IMR-90 (cell line): ENCODE data around the gene TBC1D22A. TPM values are rescaled to one million over a fixed set of nuclear protein-coding genes. Genes with fewer than 3 reads are reported as not detected.

Source experiments
- ATAC-seq: fragments of 200-7000 bp; cut with Tn5 transposase; 2 replicates; pipeline ENCODE4 v1.9.1; 2020; ENCODE audit warnings: low read depth, mild to moderate bottlenecking, moderate library complexity
- BruUV-seq: library from RNA; stranded (reverse); fragments of 400-500 nt; replicated peaks from 2 replicates; lab custom pipeline; 2021; lab: Mats Ljungman, UMichigan
- CTCF ChIA-PET: fragments of 300-600 bp; formaldehyde crosslinking; extraction: SDS; loops from one replicate; lab custom pipeline; 2021; ENCODE audit warnings: antibody characterized with exemption; lab: Yijun Ruan, JAX
- POLR2A ChIA-PET: fragments of 300-600 bp; sonication (Branson Sonifier 250); formaldehyde crosslinking; loops from one replicate; lab custom pipeline; 2022; ENCODE audit warnings: antibody characterized with exemption; ENCODE audit not compliant: unreplicated experiment; lab: Charles Lee
- DNase-seq: peaks from one replicate; pipeline ENCODE4 v3.0.0; 2013
- H2AFZ ChIP-seq: replicated peaks from 2 replicates; pipeline ENCODE3; 2013; ENCODE audit warnings: low read length, mild to moderate bottlenecking; ENCODE audit not compliant: poor library complexity
- H2AK5ac ChIP-seq: 2 replicates; pipeline ENCODE4 v1.6.1; 2013; ENCODE audit warnings: low read depth, low read length, inconsistent platforms
- H2AK9ac ChIP-seq: replicated peaks from 2 replicates; pipeline ENCODE3; 2013; ENCODE audit warnings: mild to moderate bottlenecking, low read depth, low read length, moderate library complexity; ENCODE audit not compliant: poor library complexity
- H2BK120ac ChIP-seq: 2 replicates; pipeline ENCODE4 v1.6.1; 2013; ENCODE audit warnings: low read depth, low read length, inconsistent platforms
- H2BK15ac ChIP-seq: 3 replicates; pipeline ENCODE4 v1.6.1; 2013; ENCODE audit warnings: low read depth, low read length, inconsistent platforms
- H2BK20ac ChIP-seq: 2 replicates; pipeline ENCODE4 v1.6.1; 2013; ENCODE audit warnings: low read depth, mild to moderate bottlenecking, inconsistent platforms, low read length, moderate library complexity
- H2BK5ac ChIP-seq: 2 replicates; pipeline ENCODE4 v1.6.1; 2013; ENCODE audit warnings: mild to moderate bottlenecking, low read depth, low read length, inconsistent platforms; ENCODE audit not compliant: poor library complexity, severe bottlenecking
- H3K14ac ChIP-seq: replicated peaks from 2 replicates; pipeline ENCODE4 v1.6.1; 2013; ENCODE audit warnings: low read depth, low read length, inconsistent platforms
- H3K18ac ChIP-seq: 2 replicates; pipeline ENCODE4 v1.6.1; 2013; ENCODE audit warnings: low read depth, low read length, control low read depth
- H3K23ac ChIP-seq: 2 replicates; pipeline ENCODE4 v1.6.1; 2013; ENCODE audit warnings: low read depth, low read length, inconsistent platforms
- H3K27ac ChIP-seq: 2 replicates; pipeline ENCODE4 v1.5.1; 2013; ENCODE audit warnings: mild to moderate bottlenecking, control low read depth, low read length; ENCODE audit not compliant: insufficient read depth
- H3K27me3 ChIP-seq: 2 replicates; pipeline ENCODE4 v1.6.1; 2013; ENCODE audit warnings: low read length; ENCODE audit not compliant: control insufficient read depth, insufficient read depth
- H3K36me3 ChIP-seq: 2 replicates; pipeline ENCODE4 v1.6.1; 2013; ENCODE audit warnings: low read length, mixed read lengths; ENCODE audit not compliant: control insufficient read depth, insufficient read depth
- H3K4ac ChIP-seq: 2 replicates; pipeline ENCODE4 v1.6.1; 2013; ENCODE audit warnings: low read depth, low read length, inconsistent platforms
- H3K4me1 ChIP-seq: 2 replicates; pipeline ENCODE4 v1.6.1; 2013; ENCODE audit warnings: low read length, mixed read lengths; ENCODE audit not compliant: control insufficient read depth, insufficient read depth
- H3K4me2 ChIP-seq: 2 replicates; pipeline ENCODE4 v1.6.1; 2013; ENCODE audit warnings: low read depth, mild to moderate bottlenecking, control low read depth, low read length, moderate library complexity
- H3K4me3 ChIP-seq: 2 replicates; pipeline ENCODE4 v1.5.1; 2013; ENCODE audit warnings: low read depth, mild to moderate bottlenecking, control low read depth, low read length, moderate library complexity; ENCODE audit not compliant: insufficient read depth
- H3K56ac ChIP-seq: 2 replicates; pipeline ENCODE4 v1.6.1; 2013; ENCODE audit warnings: low read length, inconsistent platforms; ENCODE audit not compliant: insufficient read depth; ENCODE audit errors: extremely low read depth
- H3K79me1 ChIP-seq, 2 experiments: 2 replicates each; pipeline ENCODE4 v1.6.1; 2013; ENCODE audit warnings: low read length in 2 of 2, inconsistent platforms in 1 of 2, low read depth in 1 of 2
- H3K9ac ChIP-seq: 2 replicates; pipeline ENCODE4 v1.6.1; 2013; ENCODE audit warnings: low read depth, low read length, control low read depth
- H3K9me1 ChIP-seq: 2 replicates; pipeline ENCODE4 v1.6.1; 2013; ENCODE audit warnings: low read length, inconsistent platforms; ENCODE audit not compliant: insufficient read depth
- H3K9me3 ChIP-seq: 2 replicates; pipeline ENCODE4 v1.6.1; 2013; ENCODE audit warnings: low read length; ENCODE audit not compliant: control insufficient read depth, insufficient read depth
- H4K20me1 ChIP-seq: 2 replicates; pipeline ENCODE4 v1.6.1; 2013; ENCODE audit warnings: low read length, inconsistent platforms; ENCODE audit not compliant: insufficient read depth
- H4K5ac ChIP-seq: 2 replicates; pipeline ENCODE4 v1.6.1; 2013; ENCODE audit warnings: mild to moderate bottlenecking, low read depth, low read length, control low read depth
- H4K8ac ChIP-seq, 2 experiments: 2 replicates each; pipeline ENCODE4 v1.6.1; 2013; ENCODE audit warnings: low read depth in 2 of 2, low read length in 2 of 2, control low read depth in 1 of 2, inconsistent platforms in 1 of 2
- H4K91ac ChIP-seq: 2 replicates; pipeline ENCODE4 v1.6.1; 2013; ENCODE audit warnings: low read depth, low read length, inconsistent platforms; ENCODE audit not compliant: insufficient read depth
- BHLHE40 ChIP-seq: fragments of 150-350 bp; IDR thresholded peaks from 2 replicates; pipeline ENCODE4 v1.6.1; 2016; ENCODE audit warnings: mild to moderate bottlenecking, low read depth, low read length
- CEBPB ChIP-seq: IDR thresholded peaks from 2 replicates; pipeline ENCODE4 v1.6.1; 2012; ENCODE audit warnings: low read depth, low read length, improper control_type of control experiment
- CHD1 ChIP-seq: IDR thresholded peaks from 2 replicates; pipeline ENCODE4 v1.6.1; 2012; ENCODE audit warnings: low read depth, low read length, improper control_type of control experiment
- CTCF ChIP-seq: conservative IDR thresholded peaks from 2 replicates; pipeline ENCODE4 v1.5.1; 2012; ENCODE audit warnings: mild to moderate bottlenecking, low read depth, low read length, improper control_type of control experiment
- ELK1 ChIP-seq: fragments of 150-350 bp; IDR thresholded peaks from 2 replicates; pipeline ENCODE4 v1.6.1; 2016; ENCODE audit warnings: low read depth, mild to moderate bottlenecking, low read length, moderate library complexity, borderline replicate concordance
- FOS ChIP-seq: fragments of 150-350 bp; IDR thresholded peaks from 2 replicates; pipeline ENCODE4 v1.6.1; 2016; ENCODE audit warnings: low read depth, low read length
- MAFK ChIP-seq: IDR thresholded peaks from 2 replicates; pipeline ENCODE4 v1.6.1; 2012; ENCODE audit warnings: low read depth, low read length, improper control_type of control experiment
- MAZ ChIP-seq: IDR thresholded peaks from 2 replicates; pipeline ENCODE4 v1.6.1; 2012; ENCODE audit warnings: low read depth, mild to moderate bottlenecking, low read length, improper control_type of control experiment, moderate library complexity, borderline replicate concordance
- MXI1 ChIP-seq: IDR thresholded peaks from 2 replicates; pipeline ENCODE4 v1.6.1; 2012; ENCODE audit warnings: low read depth, mild to moderate bottlenecking, low read length, moderate library complexity, borderline replicate concordance
- NFE2L2 ChIP-seq: fragments of 150-350 bp; IDR thresholded peaks from 2 replicates; pipeline ENCODE4 v1.6.1; 2016; ENCODE audit warnings: low read depth, mild to moderate bottlenecking, low read length
- POLR2A ChIP-seq: IDR thresholded peaks from 2 replicates; pipeline ENCODE4 v1.6.1; 2012; ENCODE audit warnings: mild to moderate bottlenecking, low read depth, low read length
- RAD21 ChIP-seq: IDR thresholded peaks from 2 replicates; pipeline ENCODE4 v1.6.1; 2012; ENCODE audit warnings: low read length, improper control_type of control experiment
- RCOR1 ChIP-seq: IDR thresholded peaks from 2 replicates; pipeline ENCODE4 v1.6.1; 2012; ENCODE audit warnings: mild to moderate bottlenecking, low read length, improper control_type of control experiment; ENCODE audit not compliant: insufficient replicate concordance
- RFX5 ChIP-seq: IDR thresholded peaks from 2 replicates; pipeline ENCODE4 v1.8.0; 2012; ENCODE audit warnings: low read depth, mild to moderate bottlenecking, low read length, moderate library complexity
- SMC3 ChIP-seq: fragments of 150-350 bp; IDR thresholded peaks from 2 replicates; pipeline ENCODE4 v1.6.1; 2016; ENCODE audit warnings: low read depth, mild to moderate bottlenecking, antibody characterized with exemption, low read length, moderate library complexity
- WGBS, 2 experiments: methylation state at CpG; one replicate each; pipeline versions ENCODE4 v1.1.5 to v1.1.7; 2013; ENCODE audit warnings: missing lambda C conversion rate in 2 of 2; ENCODE audit not compliant: insufficient read length in 1 of 2; ENCODE audit errors: extremely low coverage in 2 of 2; 5-methylcytosine and 5-hydroxymethylcytosine counted together
- dilution Hi-C: fragments of 300-500 bp; cut with HindIII; formaldehyde crosslinking; loops from one replicate; pipeline ENCODE4 v1.14.3; 2018; ENCODE audit warnings: low sequenced_read_pairs; ENCODE audit not compliant: unreplicated experiment
- in situ Hi-C: fragments of 300-500 bp; cut with MboI; formaldehyde crosslinking; loops from 3 replicates; pipeline ENCODE4 v1.14.3; 2019; ENCODE audit warnings: low sequenced_read_pairs, inconsistent platforms, mixed read lengths
- intact Hi-C: fragments of 100-400 bp; cut with micrococcal nuclease; formaldehyde crosslinking; loops from 2 replicates; pipeline ENCODE4 v1.10.0; 2022
- polyA plus RNA-seq, 3 experiments: library from polyadenylated mRNA; depleted of rRNA; stranded (reverse); fragments of >200 nt; gene quantifications; 2 replicates each; pipeline ENCODE4 v1.2.3, GENCODE V29; 2012; ENCODE audit warnings: low replicate concordance in 1 of 3
- total RNA-seq: library from RNA; depleted of rRNA; stranded (reverse); fragments of >200 nt; gene quantifications from 2 replicates; pipeline ENCODE4 v1.2.3, GENCODE V29; 2012
- TF ChIP-seq, protein P1 (sequence below): fragments of 150-350 bp; IDR thresholded peaks from 2 replicates; pipeline ENCODE4 v1.6.1; 2017; ENCODE audit warnings: mild to moderate bottlenecking, antibody characterized with exemption, low read length, low read depth

The TBC1D22A gene
- total and polyA plus RNA-seq, 2 of the 4 experiments (the other 2 are of a cell fraction): 9.0 to 16.7 TPM

DNA sequence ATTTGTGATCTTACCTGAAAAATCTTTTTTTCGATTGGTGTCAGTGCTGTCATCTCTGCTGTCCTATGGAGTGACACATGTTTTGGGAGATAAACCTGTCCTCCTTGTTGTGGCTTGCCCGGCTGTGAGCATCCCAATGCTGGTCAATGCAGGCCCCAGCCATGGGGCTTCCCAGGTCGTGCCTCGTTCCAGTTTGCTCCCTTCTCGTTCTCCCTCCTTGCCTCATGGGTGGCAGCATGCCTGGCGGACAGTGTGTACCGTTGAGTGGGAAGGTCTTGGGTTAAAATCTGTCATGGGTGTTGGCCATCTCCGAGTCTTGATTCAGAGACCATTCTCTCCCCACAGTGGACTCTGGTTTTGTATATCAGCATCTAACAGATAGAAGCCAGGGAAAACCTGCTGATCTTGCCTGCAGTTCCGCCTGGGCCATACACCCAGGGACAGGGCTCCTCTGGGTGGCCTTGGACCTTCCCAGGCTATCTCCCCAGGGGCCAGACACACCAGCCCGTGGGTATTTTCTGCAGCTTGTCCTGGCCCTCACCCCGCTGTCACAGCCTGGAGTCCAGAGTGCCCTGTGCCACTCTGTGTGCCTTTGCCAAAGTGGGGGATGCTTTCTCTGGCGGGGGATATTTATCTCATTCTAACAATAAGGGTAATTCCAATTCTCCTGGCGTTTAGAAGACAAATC is 208.1 kb downstream of the TBC1D22A start:
- H3K9me1 ChIP-seq: peaks cover 17% of the 10 kb centered on the region; the same call in 1 of the 2 replicates
- dilution Hi-C loops: no loop called here
- H3K27ac ChIP-seq: no peak overlapping the region
- H4K8ac ChIP-seq: no peak overlapping the region
- H4K91ac ChIP-seq: no peak overlapping the region
- no peak overlapping the region for H3K4me3 ChIP-seq
- no peak overlapping the region for H3K14ac ChIP-seq
- no peak for ATAC-seq
- H3K56ac ChIP-seq: no peak overlapping the region
- no peak overlapping the region for H2BK15ac ChIP-seq
- H2AK5ac ChIP-seq: no peak overlapping the region
- intact Hi-C loops: no loop called here
- H3K27me3 ChIP-seq: no peaks in the 10 kb centered on the region
- TF ChIP-seq MXI1 (no peak), MAFK (no peak), CHD1 (no peak), FOS (no peak), POLR2A (no peak), NFE2L2 (no peak), ELK1 (no peak), CTCF (no peak), BHLHE40 (no peak), RFX5 (no peak), SMC3 (no peak), CEBPB (no peak), RAD21 (no peak), RCOR1 (no peak), MAZ (no peak)
- TF ChIP-seq, protein P1, sequence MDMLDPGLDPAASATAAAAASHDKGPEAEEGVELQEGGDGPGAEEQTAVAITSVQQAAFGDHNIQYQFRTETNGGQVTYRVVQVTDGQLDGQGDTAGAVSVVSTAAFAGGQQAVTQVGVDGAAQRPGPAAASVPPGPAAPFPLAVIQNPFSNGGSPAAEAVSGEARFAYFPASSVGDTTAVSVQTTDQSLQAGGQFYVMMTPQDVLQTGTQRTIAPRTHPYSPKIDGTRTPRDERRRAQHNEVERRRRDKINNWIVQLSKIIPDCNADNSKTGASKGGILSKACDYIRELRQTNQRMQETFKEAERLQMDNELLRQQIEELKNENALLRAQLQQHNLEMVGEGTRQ: no peak
- no peak overlapping the region for H4K5ac ChIP-seq
- H2AFZ ChIP-seq: no peak overlapping the region
- H3K36me3 ChIP-seq: peaks cover 7% of the 10 kb centered on the region; the same call in 1 of the 2 replicates
- no peak overlapping the region for H3K9ac ChIP-seq
- in situ Hi-C loops: no loop called here
- H3K9me3 ChIP-seq: no peaks in the 10 kb centered on the region
- no TSS peak for BruUV-seq
- POLR2A ChIA-PET: no interaction called here
- no peak overlapping the region for H3K4me2 ChIP-seq
- no peak overlapping the region for H2BK20ac ChIP-seq
- peaks cover 9% of the 10 kb centered on the region for H3K4me1 ChIP-seq
- no peak overlapping the region for H3K18ac ChIP-seq
- CTCF ChIA-PET: no interaction called here
- no peak overlapping the region for H2BK120ac ChIP-seq
- peaks cover 10% of the 10 kb centered on the region for H4K20me1 ChIP-seq
- H3K23ac ChIP-seq: no peak overlapping the region
- no peak for DNase-seq
- no peak overlapping the region for H2AK9ac ChIP-seq
- H3K79me1 ChIP-seq: peaks cover 3 to 30% of the 10 kb centered on the region in 2 experiments
- 50% methylated on average over 1 of the region's 13 CpGs; no CpG with 5 or more reads in 1 of the 2 experiments for WGBS, 2 experiments
- H3K4ac ChIP-seq: no peak overlapping the region
- no peak overlapping the region for H2BK5ac ChIP-seq
